Activated CD4-positive, CD25-positive, alpha-beta regulatory T cell treated with anti-CD3 and anti-CD28 coated beads, Interleukin-2, amount 50 U/mL, for 16 hours (primary cell): Measurements from ENCODE around the gene SMARCA2.
A peak's percentile ranks its signal among the peaks of the same experiment; 100 is the strongest.

Experiments
- DNase-seq: peaks from one replicate; pipeline ENCODE4 v3.0.0-alpha.2; 2020; ENCODE audit warnings: low read depth, low spot score

Gene SMARCA2

DNA sequence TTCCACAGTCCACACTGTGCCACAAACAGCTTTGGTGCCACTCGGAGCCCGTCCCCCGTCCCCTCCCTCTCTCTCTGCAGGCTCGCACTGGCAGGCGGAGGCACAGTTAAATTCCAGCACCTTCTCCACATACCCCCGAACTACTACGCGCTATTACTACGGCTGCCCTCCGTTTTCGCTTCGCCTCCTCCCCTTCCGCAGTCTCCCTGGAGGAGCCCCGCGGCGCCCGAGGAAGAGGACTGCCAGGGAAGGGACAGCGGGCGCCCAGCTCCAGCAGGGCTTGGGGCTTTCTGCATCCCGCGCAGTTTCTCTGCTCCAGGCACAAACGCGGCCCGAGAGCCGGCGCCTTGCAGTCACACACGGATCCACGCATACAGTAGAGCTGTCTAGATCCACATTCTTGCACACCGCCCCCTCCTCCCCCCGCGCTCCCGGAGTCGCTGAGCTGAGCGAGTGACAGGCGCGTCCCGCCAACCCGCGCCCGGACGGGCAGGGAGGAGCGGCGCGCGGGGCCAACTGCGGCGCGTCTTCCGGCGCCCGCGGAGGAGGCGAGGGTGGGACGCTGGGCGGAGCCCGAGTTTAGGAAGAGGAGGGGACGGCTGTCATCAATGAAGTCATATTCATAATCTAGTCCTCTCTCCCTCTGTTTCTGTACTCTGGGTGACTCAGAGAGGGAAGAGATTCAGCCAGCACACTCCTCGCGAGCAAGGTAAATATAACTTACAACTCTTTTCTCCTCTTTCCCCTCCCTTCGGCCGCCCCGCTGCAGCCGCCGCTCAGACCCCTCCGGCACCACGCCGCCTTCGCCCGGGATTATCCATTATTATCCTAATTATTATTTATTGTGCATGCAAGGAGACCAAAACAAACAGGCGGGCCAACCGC is at the start of gene SMARCA2:
SMARCA2 (plus strand) TSS at position 652 of the 885 bp plus-strand sequence. CDS start 13,676 bp downstream, outside the sequence.
- peak; percentile 95 for DNase-seq

DNA sequence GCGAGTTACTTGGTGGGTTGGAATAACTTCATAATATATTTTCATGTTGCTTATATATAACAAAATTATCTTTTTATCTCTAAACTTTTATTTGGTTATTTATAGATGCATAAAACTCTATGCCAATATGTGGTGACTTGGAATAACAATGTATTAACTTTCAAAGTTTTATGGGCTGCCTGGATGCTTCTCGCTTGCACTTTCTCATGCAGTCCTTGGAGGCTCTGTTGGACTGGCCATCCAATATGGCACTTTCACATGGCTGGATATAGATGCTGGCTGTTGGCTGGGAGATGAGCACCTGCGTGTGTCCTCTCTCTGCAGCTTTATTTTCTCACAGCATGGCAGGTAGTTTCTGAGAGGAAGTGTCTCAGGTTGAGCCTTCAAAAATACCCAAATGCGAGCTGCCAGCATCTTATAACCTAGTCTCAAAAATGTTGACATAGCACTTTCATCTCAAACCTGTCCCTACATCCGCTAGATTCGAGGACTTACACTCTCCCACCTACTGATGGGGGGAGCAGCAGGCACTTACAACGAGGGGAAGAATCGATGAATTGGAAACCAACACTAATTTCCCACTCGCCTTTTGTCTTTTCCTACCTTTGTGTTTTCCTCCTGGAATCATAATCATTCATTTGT is 48.3 kb upstream of the SMARCA2 start:
- no peak for DNase-seq

GRCh38 chr9:1969160-1969559 is 46.0 kb upstream of the SMARCA2 start:
- DNase-seq = no peak

GRCh38 chr9:1969898-1970297 is 45.2 kb upstream of the SMARCA2 start:
- DNase-seq = no peak

- DNase-seq = no peak
These were observed 42.5 kb upstream of the SMARCA2 start for GRCh38 chr9:1972672-1973071.

GRCh38 chr9:1977026-1977425 is 38.1 kb upstream of the SMARCA2 start:
- no peak for DNase-seq

- no peak for DNase-seq
These were observed 36.2 kb upstream of the SMARCA2 start for GRCh38 chr9:1978941-1979340.

GRCh38 chr9:1979741-1980367 is 35.3 kb upstream of the SMARCA2 start:
- no peak for DNase-seq

- DNase-seq = no peak
These were observed 34.8 kb upstream of the SMARCA2 start for GRCh38 chr9:1980387-1980786.

- DNase-seq = no peak
These were observed 33.1 kb upstream of the SMARCA2 start for GRCh38 chr9:1982074-1982473.

GRCh38 chr9:1986341-1986740 is 28.8 kb upstream of the SMARCA2 start:
- DNase-seq = no peak

DNA sequence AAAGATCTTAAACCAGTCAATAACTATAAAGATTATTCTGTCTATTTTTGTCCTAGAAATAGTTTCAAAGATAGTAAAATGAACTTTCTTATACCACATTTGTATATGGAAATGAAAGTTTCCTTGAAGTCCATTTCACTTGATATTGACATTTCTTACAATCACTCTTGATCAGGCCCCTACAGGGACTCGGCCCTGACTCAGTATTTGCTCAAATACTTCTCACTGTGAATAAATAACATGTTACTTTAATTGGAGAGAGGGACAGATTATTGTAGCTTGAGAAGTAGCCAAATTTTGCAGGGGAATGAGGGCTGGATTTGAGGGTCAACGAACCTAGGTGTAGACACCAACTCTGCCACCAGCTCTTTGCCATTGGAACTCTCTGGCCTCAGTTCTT is 25.6 kb upstream of the SMARCA2 start:
- DNase-seq = no peak

DNA sequence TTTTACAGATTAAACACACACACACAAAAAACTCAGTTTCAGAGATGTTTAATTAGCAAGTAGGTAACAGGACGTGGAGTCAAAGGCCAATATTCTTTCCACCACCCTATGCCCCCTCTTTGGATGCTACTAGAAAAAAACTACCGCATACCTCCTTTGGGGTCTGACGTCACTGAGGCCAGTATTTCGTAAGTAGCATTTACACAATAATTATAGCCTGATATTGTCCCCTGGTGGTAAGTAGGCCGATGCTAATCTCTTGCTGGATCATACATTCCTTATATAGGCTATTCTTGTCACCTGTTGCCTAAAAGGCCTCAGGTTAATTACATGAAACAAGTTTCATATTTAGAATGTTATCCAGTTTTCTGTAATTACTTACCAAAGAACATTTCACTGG is 21.0 kb upstream of the SMARCA2 start:
- DNase-seq = no peak

DNA sequence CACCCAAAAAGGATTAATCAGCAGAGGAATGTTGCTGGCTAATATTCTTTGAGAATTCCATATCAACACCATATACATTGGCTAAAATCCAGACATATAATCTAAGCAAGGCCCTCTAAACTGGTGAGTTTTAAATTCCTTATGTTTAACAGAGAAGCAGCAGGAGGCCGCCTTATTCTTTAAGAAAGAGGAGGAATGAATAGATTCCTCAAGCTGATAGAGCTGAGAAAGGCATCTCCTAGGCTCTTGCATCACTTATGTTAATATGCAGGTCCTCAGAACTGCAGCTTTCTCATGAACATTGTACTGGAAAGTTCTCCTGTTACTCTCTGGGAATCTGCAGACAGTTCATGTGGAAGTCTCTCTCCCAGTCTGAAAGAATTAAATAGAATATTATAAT is 20.1 kb upstream of the SMARCA2 start:
- DNase-seq = no peak

GRCh38 chr9:1996156-1996555 is 19.0 kb upstream of the SMARCA2 start:
- no peak for DNase-seq

GRCh38 chr9:1997646-1998045 is 17.5 kb upstream of the SMARCA2 start:
- DNase-seq = no peak

GRCh38 chr9:1998111-1998510 is 17.0 kb upstream of the SMARCA2 start:
- DNase-seq = no peak

- no peak for DNase-seq
These were observed 14.8 kb upstream of the SMARCA2 start for GRCh38 chr9:2000314-2000713.

DNA sequence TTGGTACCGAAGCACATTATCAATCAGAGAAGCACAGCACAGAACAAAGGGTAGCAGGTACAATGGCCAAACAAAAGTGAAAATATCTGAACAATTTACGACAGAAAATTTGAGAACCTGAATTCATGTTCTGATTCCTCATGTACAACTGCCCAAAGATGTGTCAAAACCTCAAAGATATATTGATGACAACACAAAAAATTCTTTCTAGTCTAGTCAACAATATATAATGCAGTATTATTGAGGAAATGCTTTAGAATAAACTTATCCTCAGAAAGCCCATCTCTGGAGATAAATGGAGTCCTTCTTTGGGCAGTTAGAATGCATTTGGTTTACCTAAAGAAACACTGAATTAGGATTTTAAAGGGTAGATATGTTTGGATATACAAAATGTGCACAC is 6.8 kb upstream of the SMARCA2 start:
- no peak for DNase-seq

- no peak for DNase-seq
These were observed 2.8 kb upstream of the SMARCA2 start for GRCh38 chr9:2012347-2012746.

DNA sequence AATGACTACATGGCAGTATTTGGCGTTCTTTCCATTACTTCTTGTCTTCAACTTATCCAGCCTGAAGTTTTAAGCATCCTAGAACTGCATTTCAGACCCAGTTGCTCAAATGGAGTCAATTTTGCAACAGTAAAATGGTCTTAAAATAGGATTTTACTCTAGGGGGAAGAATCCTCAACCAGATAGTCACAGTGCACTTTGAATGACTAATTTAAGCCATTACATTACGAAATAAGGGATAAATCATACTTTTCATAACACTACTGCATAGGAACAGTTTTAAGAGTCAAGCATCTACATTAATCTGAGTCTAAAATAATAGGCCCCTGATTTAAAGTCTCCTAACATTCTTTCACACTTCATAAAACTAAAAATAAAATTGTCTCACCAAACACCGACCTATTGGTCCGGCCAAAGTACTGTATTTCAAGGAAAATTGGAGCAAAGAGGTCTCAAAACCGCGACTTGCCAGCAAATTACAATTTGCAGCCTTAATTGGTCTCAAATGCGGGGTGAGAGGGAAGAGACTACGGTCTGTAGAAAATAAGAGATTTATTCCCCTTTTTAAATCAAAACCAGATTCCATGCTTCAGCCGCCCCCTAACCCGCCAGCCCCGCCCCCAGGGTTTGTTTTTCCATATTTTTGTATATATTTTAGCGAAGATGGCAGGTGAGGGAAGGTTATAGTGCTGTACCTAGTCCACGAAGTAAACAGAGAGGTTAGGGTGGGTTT is 1.2 kb upstream of the SMARCA2 start:
- DNase-seq = no peak
